IMR-90 (cell line): Measurements from ENCODE around the gene UST. TPM values are rescaled to one million over a fixed set of nuclear protein-coding genes. Genes with fewer than 3 reads are reported as not detected.

ENCODE experiments used
- ATAC-seq: fragments of 200-7000 bp; cut with Tn5 transposase; 2 replicates; pipeline ENCODE4 v1.9.1; 2020; ENCODE audit warnings: low read depth, mild to moderate bottlenecking, moderate library complexity
- BruUV-seq: library from RNA; stranded (reverse); fragments of 400-500 nt; replicated peaks from 2 replicates; lab custom pipeline; 2021; lab: Mats Ljungman, UMichigan
- CTCF ChIA-PET: fragments of 300-600 bp; formaldehyde crosslinking; extraction: SDS; loops from one replicate; lab custom pipeline; 2021; ENCODE audit warnings: antibody characterized with exemption; lab: Yijun Ruan, JAX
- POLR2A ChIA-PET: fragments of 300-600 bp; sonication (Branson Sonifier 250); formaldehyde crosslinking; loops from one replicate; lab custom pipeline; 2022; ENCODE audit warnings: antibody characterized with exemption; ENCODE audit not compliant: unreplicated experiment; lab: Charles Lee
- DNase-seq: peaks from one replicate; pipeline ENCODE4 v3.0.0; 2013
- H2AFZ ChIP-seq: replicated peaks from 2 replicates; pipeline ENCODE3; 2013; ENCODE audit warnings: low read length, mild to moderate bottlenecking; ENCODE audit not compliant: poor library complexity
- H2AK5ac ChIP-seq: 2 replicates; pipeline ENCODE4 v1.6.1; 2013; ENCODE audit warnings: low read depth, low read length, inconsistent platforms
- H2AK9ac ChIP-seq: replicated peaks from 2 replicates; pipeline ENCODE3; 2013; ENCODE audit warnings: mild to moderate bottlenecking, low read depth, low read length, moderate library complexity; ENCODE audit not compliant: poor library complexity
- H2BK120ac ChIP-seq: 2 replicates; pipeline ENCODE4 v1.6.1; 2013; ENCODE audit warnings: low read depth, low read length, inconsistent platforms
- H2BK15ac ChIP-seq: 3 replicates; pipeline ENCODE4 v1.6.1; 2013; ENCODE audit warnings: low read depth, low read length, inconsistent platforms
- H2BK20ac ChIP-seq: 2 replicates; pipeline ENCODE4 v1.6.1; 2013; ENCODE audit warnings: low read depth, mild to moderate bottlenecking, inconsistent platforms, low read length, moderate library complexity
- H2BK5ac ChIP-seq: 2 replicates; pipeline ENCODE4 v1.6.1; 2013; ENCODE audit warnings: mild to moderate bottlenecking, low read depth, low read length, inconsistent platforms; ENCODE audit not compliant: poor library complexity, severe bottlenecking
- H3K14ac ChIP-seq: replicated peaks from 2 replicates; pipeline ENCODE4 v1.6.1; 2013; ENCODE audit warnings: low read depth, low read length, inconsistent platforms
- H3K18ac ChIP-seq: 2 replicates; pipeline ENCODE4 v1.6.1; 2013; ENCODE audit warnings: low read depth, low read length, control low read depth
- H3K23ac ChIP-seq: 2 replicates; pipeline ENCODE4 v1.6.1; 2013; ENCODE audit warnings: low read depth, low read length, inconsistent platforms
- H3K27ac ChIP-seq: 2 replicates; pipeline ENCODE4 v1.5.1; 2013; ENCODE audit warnings: mild to moderate bottlenecking, control low read depth, low read length; ENCODE audit not compliant: insufficient read depth
- H3K27me3 ChIP-seq: 2 replicates; pipeline ENCODE4 v1.6.1; 2013; ENCODE audit warnings: low read length; ENCODE audit not compliant: control insufficient read depth, insufficient read depth
- H3K36me3 ChIP-seq: 2 replicates; pipeline ENCODE4 v1.6.1; 2013; ENCODE audit warnings: low read length, mixed read lengths; ENCODE audit not compliant: control insufficient read depth, insufficient read depth
- H3K4ac ChIP-seq: 2 replicates; pipeline ENCODE4 v1.6.1; 2013; ENCODE audit warnings: low read depth, low read length, inconsistent platforms
- H3K4me1 ChIP-seq: 2 replicates; pipeline ENCODE4 v1.6.1; 2013; ENCODE audit warnings: low read length, mixed read lengths; ENCODE audit not compliant: control insufficient read depth, insufficient read depth
- H3K4me2 ChIP-seq: 2 replicates; pipeline ENCODE4 v1.6.1; 2013; ENCODE audit warnings: low read depth, mild to moderate bottlenecking, control low read depth, low read length, moderate library complexity
- H3K4me3 ChIP-seq: 2 replicates; pipeline ENCODE4 v1.5.1; 2013; ENCODE audit warnings: low read depth, mild to moderate bottlenecking, control low read depth, low read length, moderate library complexity; ENCODE audit not compliant: insufficient read depth
- H3K56ac ChIP-seq: 2 replicates; pipeline ENCODE4 v1.6.1; 2013; ENCODE audit warnings: low read length, inconsistent platforms; ENCODE audit not compliant: insufficient read depth; ENCODE audit errors: extremely low read depth
- H3K79me1 ChIP-seq, 2 experiments: 2 replicates each; pipeline ENCODE4 v1.6.1; 2013; ENCODE audit warnings: low read length in 2 of 2, inconsistent platforms in 1 of 2, low read depth in 1 of 2
- H3K9ac ChIP-seq: 2 replicates; pipeline ENCODE4 v1.6.1; 2013; ENCODE audit warnings: low read depth, low read length, control low read depth
- H3K9me1 ChIP-seq: 2 replicates; pipeline ENCODE4 v1.6.1; 2013; ENCODE audit warnings: low read length, inconsistent platforms; ENCODE audit not compliant: insufficient read depth
- H3K9me3 ChIP-seq: 2 replicates; pipeline ENCODE4 v1.6.1; 2013; ENCODE audit warnings: low read length; ENCODE audit not compliant: control insufficient read depth, insufficient read depth
- H4K20me1 ChIP-seq: 2 replicates; pipeline ENCODE4 v1.6.1; 2013; ENCODE audit warnings: low read length, inconsistent platforms; ENCODE audit not compliant: insufficient read depth
- H4K5ac ChIP-seq: 2 replicates; pipeline ENCODE4 v1.6.1; 2013; ENCODE audit warnings: mild to moderate bottlenecking, low read depth, low read length, control low read depth
- H4K8ac ChIP-seq, 2 experiments: 2 replicates each; pipeline ENCODE4 v1.6.1; 2013; ENCODE audit warnings: low read depth in 2 of 2, low read length in 2 of 2, control low read depth in 1 of 2, inconsistent platforms in 1 of 2
- H4K91ac ChIP-seq: 2 replicates; pipeline ENCODE4 v1.6.1; 2013; ENCODE audit warnings: low read depth, low read length, inconsistent platforms; ENCODE audit not compliant: insufficient read depth
- ELK1 ChIP-seq: fragments of 150-350 bp; IDR thresholded peaks from 2 replicates; pipeline ENCODE4 v1.6.1; 2016; ENCODE audit warnings: low read depth, mild to moderate bottlenecking, low read length, moderate library complexity, borderline replicate concordance
- MAFK ChIP-seq: IDR thresholded peaks from 2 replicates; pipeline ENCODE4 v1.6.1; 2012; ENCODE audit warnings: low read depth, low read length, improper control_type of control experiment
- NFE2L2 ChIP-seq: fragments of 150-350 bp; IDR thresholded peaks from 2 replicates; pipeline ENCODE4 v1.6.1; 2016; ENCODE audit warnings: low read depth, mild to moderate bottlenecking, low read length
- WGBS, 2 experiments: methylation state at CpG; one replicate each; pipeline versions ENCODE4 v1.1.5 to v1.1.7; 2013; ENCODE audit warnings: missing lambda C conversion rate in 2 of 2; ENCODE audit not compliant: insufficient read length in 1 of 2; ENCODE audit errors: extremely low coverage in 2 of 2; 5-methylcytosine and 5-hydroxymethylcytosine counted together
- dilution Hi-C: fragments of 300-500 bp; cut with HindIII; formaldehyde crosslinking; loops from one replicate; pipeline ENCODE4 v1.14.3; 2018; ENCODE audit warnings: low sequenced_read_pairs; ENCODE audit not compliant: unreplicated experiment
- in situ Hi-C: fragments of 300-500 bp; cut with MboI; formaldehyde crosslinking; loops from 3 replicates; pipeline ENCODE4 v1.14.3; 2019; ENCODE audit warnings: low sequenced_read_pairs, inconsistent platforms, mixed read lengths
- intact Hi-C: fragments of 100-400 bp; cut with micrococcal nuclease; formaldehyde crosslinking; loops from 2 replicates; pipeline ENCODE4 v1.10.0; 2022
- polyA plus RNA-seq, 3 experiments: library from polyadenylated mRNA; depleted of rRNA; stranded (reverse); fragments of >200 nt; gene quantifications; 2 replicates each; pipeline ENCODE4 v1.2.3, GENCODE V29; 2012; ENCODE audit warnings: low replicate concordance in 1 of 3
- total RNA-seq: library from RNA; depleted of rRNA; stranded (reverse); fragments of >200 nt; gene quantifications from 2 replicates; pipeline ENCODE4 v1.2.3, GENCODE V29; 2012
- TF ChIP-seq, protein P1 (sequence below): fragments of 150-350 bp; IDR thresholded peaks from 2 replicates; pipeline ENCODE4 v1.6.1; 2017; ENCODE audit warnings: mild to moderate bottlenecking, antibody characterized with exemption, low read length, low read depth

Gene UST
- total and polyA plus RNA-seq, 2 of the 4 experiments (the other 2 are of a cell fraction) = 7.7 to 13.8 TPM

- Histone ChIP-seq H2BK120ac (no peak overlapping the region), H2BK5ac (no peak overlapping the region), H3K9ac (no peak overlapping the region), H2AK9ac (no peak overlapping the region), H4K20me1 (peaks cover 15% of the 10 kb centered on the region), H3K14ac (no peak overlapping the region), H2AFZ (no peak overlapping the region), H3K4me3 (no peak overlapping the region), H3K27me3 (no peaks in the 10 kb centered on the region), H3K79me1 (peaks cover 15 to 26% of the 10 kb centered on the region in 2 experiments; a peak in 3 of 4 replicates), H3K56ac (no peak overlapping the region), H3K27ac (no peak overlapping the region), H3K36me3 (no peaks in the 10 kb centered on the region), H4K8ac (no peak overlapping the region), H3K18ac (no peak overlapping the region), H4K91ac (no peak overlapping the region), H2AK5ac (no peak overlapping the region), H2BK15ac (no peak overlapping the region), H3K23ac (no peak overlapping the region), H3K4ac (no peak overlapping the region), H4K5ac (no peak overlapping the region), H3K9me1 (peaks cover 12% of the 10 kb centered on the region), H3K4me1 (peaks cover 8% of the 10 kb centered on the region), H3K4me2 (no peak overlapping the region), H2BK20ac (no peak overlapping the region), H3K9me3 (no peaks in the 10 kb centered on the region)
- dilution Hi-C loops = no loop called here
- in situ Hi-C loops = no loop called here
- ChIA-PET CTCF (no interaction called here), POLR2A (no interaction called here)
- 93% methylated on average over 6 of the region's 7 CpGs; no CpG with 5 or more reads in 1 of the 2 experiments for WGBS, 2 experiments
- ATAC-seq (no peak), DNase-seq (no peak)
- BruUV-seq = no TSS peak
- TF ChIP-seq MAFK (no peak), NFE2L2 (no peak), ELK1 (no peak)
- TF ChIP-seq, protein P1, sequence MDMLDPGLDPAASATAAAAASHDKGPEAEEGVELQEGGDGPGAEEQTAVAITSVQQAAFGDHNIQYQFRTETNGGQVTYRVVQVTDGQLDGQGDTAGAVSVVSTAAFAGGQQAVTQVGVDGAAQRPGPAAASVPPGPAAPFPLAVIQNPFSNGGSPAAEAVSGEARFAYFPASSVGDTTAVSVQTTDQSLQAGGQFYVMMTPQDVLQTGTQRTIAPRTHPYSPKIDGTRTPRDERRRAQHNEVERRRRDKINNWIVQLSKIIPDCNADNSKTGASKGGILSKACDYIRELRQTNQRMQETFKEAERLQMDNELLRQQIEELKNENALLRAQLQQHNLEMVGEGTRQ = no peak
- intact Hi-C loops = no loop called here
Measured at GRCh38 chr6:148780918-148781436, 34.1 kb downstream of the UST start.
